ENCODE data around the gene DAD1. TPM values are rescaled to one million over a fixed set of nuclear protein-coding genes. Genes with fewer than 3 reads are reported as not detected.
A peak's percentile ranks its signal among the peaks of the same experiment; 100 is the strongest.
"Not testable (repeated sequence)": the region's sequence is repeated elsewhere in the genome, so short reads cannot be mapped to it uniquely, and the experiment has no call there.

DAD1 gene
- total RNA-seq, 2 donors from 2014 or later: 139 to 142 TPM

DNA sequence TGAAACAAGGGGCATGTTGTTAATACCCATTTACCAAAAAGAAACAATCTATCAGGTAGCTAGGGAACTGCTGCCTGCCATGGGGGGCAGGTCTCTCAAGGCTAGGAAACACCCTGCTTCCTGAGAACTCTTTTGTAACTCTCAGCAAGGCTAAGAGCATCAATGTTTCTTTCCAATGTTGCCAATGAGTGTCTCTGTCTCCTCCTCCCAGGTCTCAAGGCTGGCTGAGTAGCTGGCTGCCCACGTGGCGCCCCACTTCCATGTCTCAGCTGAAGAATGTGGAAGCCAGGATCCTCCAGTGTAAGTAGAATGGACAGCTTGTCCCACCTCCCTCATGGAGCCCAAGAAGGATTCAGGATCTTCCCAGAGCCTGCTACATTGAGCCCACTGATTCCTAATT is 12.4 kb upstream of the DAD1 start:
- ATAC-seq (no peak), DNase-seq (no peak)
- intact Hi-C loops (cut with DNase I, micrococcal nuclease): no loop called here

DNA sequence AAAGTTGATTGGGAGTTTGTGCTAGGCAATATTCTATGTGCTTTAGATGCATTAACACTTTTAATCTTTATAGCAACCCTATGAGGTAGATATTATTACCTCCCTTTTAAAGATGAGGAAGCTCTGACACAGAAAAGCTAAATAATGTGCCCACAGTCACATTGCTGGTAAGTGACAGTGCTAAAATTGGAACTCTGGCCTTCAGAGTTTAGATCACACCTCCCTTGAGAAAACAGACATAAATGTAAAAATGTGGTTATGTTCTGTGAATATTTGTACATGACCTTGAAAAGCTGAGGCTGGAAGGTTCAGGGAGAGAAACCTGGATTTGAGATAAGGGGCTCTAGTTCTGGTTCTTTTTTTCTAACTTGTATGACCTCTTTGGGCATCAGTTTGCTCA is 11.0 kb upstream of the DAD1 start:
- intact Hi-C loops (cut with DNase I, micrococcal nuclease): no loop called here
- no peak for ATAC-seq
- DNase-seq: no peak

DNA sequence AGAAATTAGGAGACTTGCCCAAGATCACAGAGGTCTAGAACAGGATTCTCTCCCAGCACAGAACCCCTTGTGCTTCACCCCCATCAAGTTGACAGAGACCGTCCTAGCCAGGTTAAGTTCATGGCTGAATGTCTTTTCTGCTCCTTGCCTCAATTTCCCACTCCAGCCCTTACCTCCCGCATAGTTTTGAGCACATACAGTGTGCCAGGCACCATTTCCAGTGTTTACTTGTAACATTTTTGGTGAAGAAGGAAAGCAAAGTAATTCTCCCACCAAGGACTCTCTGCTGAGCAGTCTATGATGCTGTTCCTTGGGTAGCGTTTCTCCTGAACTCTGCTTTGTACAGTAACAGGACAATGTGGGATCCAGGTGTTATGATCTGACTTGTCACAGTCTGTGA is 10.3 kb upstream of the DAD1 start:
- ATAC-seq (no peak), DNase-seq (no peak)
- intact Hi-C loops (cut with DNase I, micrococcal nuclease): no loop called here

DNA sequence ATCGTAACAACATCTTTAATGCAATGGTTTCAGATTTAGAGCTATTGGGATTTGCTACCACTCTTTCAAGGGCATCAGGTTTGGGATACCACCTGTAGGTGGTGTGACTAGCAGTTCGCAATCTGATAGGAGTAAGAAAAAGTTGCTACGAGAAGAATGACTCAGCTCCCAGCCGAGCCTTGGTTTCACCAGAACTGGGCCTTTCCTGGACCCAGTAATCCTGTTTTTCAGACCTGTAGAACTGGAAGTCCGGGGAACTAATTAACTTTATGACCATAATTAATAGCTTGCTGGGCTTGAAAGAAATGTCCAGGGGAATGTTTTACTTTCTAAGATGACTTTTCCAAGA is 9.8 kb upstream of the DAD1 start:
- intact Hi-C loops (cut with DNase I, micrococcal nuclease): no loop called here
- peak; percentile 22 to 44 for DNase-seq
- peak; percentile 63 for ATAC-seq

DNA sequence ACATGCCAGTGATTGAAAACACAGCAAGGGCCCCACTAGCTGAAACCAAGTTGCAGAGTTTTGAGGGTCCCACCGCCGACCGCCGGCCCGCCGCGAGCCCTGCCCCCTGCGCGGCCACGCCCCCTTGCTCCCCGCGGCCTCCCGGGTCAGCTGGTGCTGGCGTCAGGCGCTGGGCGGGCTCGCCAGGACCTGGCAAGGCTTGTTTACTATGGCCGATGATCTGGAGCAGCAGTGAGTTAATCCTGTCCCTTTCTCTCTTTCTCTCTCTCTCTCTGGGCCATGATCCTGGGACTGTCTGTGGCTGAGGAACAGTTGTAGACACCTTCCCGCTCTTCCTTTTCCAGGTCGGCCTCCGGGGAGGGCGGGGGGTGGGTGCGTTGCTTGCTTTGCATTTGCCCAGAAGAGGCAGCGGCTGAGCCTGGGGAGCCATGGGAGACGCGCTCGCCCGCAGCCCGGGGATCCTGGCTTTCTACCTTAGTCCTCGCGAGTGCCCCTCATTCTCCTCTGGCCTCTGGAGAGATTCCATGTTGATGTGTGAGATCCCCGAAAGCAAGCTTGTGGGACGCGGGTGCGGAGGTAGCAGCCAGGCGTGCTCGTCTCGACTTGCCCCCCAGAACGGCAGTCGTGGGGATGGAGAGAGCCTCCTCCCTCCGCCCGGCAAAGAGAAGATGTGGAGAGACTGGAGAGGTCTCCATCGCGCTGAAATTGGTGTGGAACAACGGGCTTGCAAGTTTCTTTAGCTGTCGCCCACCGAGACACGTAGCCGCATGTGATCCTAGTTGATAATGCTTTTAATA is 9.3 kb upstream of the DAD1 start, which contains the start of gene ABHD4:
Gene ABHD4 (plus strand): TSS at position 202 of the 797 bp plus-strand sequence. CDS start 7 bp downstream, at position 209.
- DNase-seq (peak; percentile 86 to 89), ATAC-seq (peak; percentile 94)
- intact Hi-C loops (cut with DNase I, micrococcal nuclease): no loop called here

DNA sequence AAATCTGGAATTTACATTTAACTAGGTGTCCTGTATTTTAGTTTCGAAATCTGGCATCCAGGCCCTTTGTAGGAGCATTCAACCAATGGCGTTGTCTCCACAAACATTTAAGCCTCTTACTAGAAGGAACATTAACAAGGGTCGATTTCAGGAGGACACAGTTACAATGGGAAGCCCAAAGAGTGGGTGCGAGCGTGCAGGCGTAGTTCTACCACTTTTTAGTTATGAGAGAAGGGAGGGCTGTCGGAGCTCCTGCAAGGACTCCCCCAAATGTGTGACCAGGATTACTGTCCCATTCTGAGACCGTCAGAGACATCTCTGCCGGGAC is 8.7 kb upstream of the DAD1 start:
- no peak for DNase-seq
- peak; percentile 6 for ATAC-seq
- intact Hi-C loops (cut with DNase I, micrococcal nuclease): no loop called here

DNA sequence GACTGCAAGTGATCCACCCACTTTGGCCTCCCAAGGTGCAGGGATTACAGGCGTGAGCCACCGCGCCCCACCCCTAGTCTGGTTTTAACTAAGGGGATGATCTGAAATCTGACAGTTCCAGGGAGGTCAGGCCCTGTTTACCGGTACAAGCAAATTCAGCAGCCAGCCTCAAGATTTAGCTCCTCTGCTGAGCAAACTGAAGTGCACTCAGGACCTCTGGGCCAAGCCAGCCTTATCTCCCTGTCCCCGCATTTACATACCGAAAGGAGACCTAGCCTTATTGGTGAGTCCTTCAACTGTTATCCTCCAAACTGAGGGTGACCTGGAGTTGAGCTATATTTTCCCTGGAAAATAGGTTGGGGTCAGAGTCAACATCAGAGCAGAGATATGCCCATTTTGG is 8.2 kb upstream of the DAD1 start:
- no peak for DNase-seq
- intact Hi-C loops (cut with DNase I, micrococcal nuclease): no loop called here
- ATAC-seq: no peak

DNA sequence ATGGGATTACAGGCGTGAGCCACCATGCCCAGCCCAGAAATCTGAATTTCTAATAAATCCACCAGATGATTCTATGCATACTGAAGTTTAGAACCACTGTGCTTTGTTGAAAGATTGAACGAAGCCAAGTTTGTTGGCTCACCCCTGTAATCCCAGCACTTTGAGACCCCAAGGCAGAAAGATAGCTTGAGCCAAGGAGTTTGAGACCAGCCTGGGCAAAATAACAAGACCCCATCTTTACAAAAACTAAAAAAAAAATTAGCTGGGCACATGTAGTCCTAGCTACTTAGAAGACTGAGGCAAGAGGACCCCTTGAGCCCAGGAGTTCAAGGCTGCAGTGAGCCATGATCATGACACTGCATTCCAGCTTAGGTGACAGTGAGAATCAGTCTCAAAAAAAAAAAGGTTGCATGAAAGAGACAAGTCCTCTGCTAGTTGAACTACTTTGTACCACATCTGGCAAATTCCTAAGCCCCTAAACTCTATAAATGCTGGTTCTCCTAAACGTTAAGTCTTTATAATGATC is 7.4 kb upstream of the DAD1 start:
- intact Hi-C loops (cut with DNase I, micrococcal nuclease): no loop called here
- ATAC-seq (no peak), DNase-seq (no peak)

DNA sequence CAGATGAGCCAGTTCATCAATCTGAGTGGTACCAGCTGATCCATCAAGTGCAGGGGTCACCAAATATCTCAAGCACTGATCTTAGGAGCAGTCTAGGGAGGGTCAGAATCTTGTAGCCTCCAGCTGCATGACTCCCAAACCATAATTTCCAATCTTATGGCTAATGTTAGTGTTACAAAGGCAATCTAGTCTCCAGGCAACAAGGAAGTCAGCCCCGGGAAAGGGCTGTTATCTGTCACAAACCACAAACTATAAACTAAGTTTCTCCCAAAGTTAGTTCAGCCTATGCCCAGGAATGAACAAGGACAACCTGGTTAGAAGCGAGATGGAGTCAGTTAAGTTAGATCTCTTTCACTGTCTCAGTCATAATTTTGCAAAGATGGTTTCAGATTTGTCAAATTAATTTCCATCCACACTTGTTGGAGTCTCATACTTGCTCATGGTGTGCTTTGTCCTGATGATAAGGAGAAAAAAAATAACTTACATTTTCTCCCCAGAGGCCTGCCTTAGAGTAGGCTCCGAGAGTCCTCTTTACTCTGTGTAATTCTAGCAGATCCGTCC is 5.2 kb upstream of the DAD1 start:
- intact Hi-C loops (cut with DNase I, micrococcal nuclease): no loop called here
- no peak for DNase-seq
- ATAC-seq: peak; percentile 11

DNA sequence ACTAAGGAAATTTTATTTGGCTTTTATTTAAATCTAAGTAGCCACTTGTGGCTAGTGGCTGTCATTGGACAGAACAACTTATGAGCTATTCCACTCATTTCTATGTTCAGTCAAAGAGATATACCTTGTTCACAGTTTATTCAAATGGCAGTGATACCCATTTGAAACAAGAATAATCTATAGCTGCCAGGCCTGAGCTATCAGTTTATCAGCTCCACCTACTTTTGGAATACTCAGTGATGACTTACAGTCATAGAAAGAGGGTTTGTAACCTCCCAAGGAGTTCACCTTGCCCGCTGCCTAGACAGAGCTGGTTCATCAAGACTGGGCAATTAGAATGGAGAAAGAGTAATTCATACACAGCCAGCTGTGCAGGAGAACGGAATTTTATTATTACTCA is 4.6 kb upstream of the DAD1 start:
- no peak for DNase-seq
- ATAC-seq: no peak
- intact Hi-C loops (cut with DNase I, micrococcal nuclease): no loop called here

DNA sequence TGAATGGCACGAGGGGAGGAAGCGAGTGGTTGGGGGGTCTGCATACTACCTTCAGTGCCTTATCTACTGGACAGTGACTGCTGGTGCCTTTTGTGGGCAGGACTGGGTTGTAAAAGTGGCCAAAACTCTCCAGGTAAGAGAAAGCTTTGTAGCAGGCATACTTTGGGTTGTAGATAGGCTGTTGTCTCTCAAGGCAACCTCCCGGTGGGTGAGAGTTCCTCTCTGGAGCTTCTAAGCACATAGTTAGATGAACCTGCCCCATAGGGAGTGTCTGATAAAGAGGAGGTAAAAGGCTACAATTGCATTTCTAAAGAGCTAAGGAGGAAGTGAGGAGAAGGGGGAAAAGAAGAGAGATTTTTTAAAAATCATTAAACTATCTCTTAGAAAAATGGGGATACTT is 4.2 kb upstream of the DAD1 start:
- peak; percentile 11 for ATAC-seq
- intact Hi-C loops (cut with DNase I, micrococcal nuclease): no loop called here
- DNase-seq: no peak

DNA sequence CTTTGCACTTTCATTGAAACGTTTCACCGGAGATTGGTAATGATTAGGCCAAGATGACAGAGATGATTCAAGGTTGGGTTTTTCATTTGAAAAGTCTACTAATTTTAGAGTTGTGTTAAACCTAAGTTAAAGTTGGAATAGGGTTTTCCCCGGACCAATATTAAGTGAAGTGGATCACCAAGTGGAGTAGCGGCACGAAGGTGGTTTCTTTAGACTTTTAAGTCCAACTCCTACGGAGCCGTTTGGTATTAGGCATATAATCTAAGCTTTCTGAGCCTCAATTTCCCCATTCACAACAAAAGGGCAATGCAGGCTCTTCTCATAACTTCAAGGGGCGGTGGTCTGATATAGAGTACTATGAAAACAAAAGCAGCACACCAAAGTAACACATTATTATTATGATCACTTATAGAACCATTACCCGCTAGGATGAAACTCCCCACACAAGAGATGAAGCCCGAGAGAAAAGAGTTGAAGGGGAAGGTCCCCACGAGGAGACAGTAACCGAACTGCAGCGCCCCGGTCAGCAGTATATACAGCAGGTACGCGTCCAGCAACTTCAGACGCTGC is 413 bp downstream of the DAD1 start:
- intact Hi-C loops (cut with DNase I, micrococcal nuclease): no loop called here
- ATAC-seq (no peak), DNase-seq (no peak)

DNA sequence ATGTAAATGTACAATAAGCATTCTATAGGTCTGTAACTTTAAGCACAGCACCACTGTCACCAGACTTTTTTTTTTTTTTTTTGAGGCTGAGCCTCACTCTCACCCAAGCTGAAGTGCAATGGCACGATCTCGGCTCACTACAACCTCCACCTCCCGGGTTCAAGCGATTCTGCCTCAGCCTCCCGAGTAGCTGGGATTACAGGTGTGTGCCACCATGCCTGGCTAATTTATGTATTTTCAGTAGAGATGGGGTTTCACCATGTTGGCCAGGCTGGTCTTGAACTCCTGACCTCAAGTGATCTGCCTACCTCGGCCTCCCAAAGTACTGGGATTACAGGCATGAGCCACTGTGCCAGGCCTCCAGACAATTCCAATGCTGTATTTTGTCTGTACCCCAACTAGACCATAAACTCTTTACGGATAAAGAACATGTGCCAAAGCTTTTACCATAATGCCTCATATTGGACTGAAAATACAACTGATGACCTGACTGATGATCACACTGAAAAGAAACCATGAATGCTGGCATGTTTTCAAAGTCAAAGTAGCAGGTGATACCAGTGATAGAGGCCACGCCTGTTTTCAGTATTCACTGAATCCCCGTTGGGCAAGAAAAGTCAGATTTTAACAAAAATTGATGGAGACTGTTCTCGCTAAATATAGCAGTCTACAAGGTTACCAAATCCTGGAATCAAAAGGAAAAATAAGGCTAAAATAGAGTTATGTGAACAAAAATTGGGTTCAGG is 1.2 kb downstream of the DAD1 start:
- DNase-seq; ATAC-seq; intact Hi-C loops (cut with DNase I, micrococcal nuclease): not testable (repeated sequence)

DNA sequence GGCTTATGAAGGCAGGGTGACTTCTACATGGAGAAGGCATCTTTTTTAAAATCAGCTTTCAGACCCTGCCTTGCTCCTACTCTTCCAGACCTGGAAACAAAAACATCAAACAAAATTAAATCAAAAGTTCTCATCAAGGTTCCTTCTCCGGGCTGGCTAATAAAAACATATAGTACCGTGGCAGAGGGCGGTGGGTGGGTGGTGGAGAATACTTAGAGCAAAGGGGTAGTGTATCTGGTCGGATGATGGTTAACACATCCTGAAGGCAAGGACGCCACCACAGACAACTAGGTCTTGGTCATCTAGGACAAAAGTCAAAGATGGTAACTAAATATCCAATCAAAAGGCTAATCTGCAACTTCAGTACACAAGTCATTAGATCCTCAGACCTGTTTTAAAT is 1.8 kb downstream of the DAD1 start:
- no peak for DNase-seq
- ATAC-seq: no peak
- intact Hi-C loops (cut with DNase I, micrococcal nuclease): no loop called here

DNA sequence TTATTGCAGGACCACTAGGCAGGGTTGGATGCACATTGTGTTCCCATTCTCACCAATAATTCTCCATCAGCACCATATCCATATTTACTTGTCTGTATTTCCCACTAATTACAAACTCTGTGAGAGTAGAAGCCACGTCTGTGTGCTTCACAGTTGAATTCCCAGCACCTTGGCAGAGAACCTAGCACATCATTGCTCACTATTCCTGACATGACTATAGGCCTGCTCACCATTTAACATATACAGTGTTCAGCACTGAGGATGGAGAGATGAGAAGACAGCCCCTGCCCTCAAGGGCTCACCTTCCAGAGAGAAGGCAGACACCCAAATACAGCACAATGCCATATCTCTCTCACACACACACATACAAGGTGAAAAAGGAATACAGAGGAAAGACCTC is 5.0 kb downstream of the DAD1 start:
- DNase-seq (no peak), ATAC-seq (no peak)
- intact Hi-C loops (cut with DNase I, micrococcal nuclease): no loop called here

DNA sequence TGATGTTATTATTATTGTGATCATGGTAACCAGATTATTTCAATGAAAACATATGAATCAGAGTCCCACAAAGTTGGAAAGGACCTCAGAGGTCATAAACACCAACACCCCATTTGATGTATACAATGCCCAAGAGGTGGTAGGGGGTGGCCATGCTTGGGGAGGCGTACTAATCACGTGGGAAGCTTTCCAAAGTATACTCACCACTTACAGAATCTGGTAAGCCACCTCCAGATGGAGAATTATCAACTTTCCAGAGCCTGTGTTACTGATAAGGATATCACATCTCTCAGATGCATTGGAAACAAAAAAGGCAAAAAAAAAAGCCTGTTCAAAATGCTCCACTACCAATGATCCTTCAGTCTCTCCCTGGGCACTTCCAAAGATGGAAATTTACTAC is 8.4 kb downstream of the DAD1 start:
- DNase-seq: no peak
- no peak for ATAC-seq
- intact Hi-C loops (cut with DNase I, micrococcal nuclease): no loop called here

DNA sequence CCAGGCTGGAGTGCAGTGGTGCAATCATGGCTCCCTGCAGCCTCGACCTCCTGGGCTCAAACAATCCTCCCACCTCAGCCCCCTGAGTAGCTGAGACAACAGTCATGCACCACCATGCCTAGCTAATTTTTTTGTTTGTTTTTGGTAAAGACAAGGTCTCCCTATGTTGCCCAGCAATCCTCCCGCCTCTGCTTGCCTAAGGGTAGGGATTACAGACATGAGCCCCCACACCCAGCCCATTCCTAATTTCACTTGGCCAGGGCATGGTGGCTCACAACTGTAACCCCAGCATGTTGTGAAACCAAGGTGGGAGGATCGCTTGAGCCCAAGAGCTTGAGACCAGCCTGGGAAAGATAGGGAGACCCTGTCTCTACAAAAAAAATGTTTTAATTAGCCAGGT is 9.1 kb downstream of the DAD1 start:
- ATAC-seq (no peak), DNase-seq (no peak)
- intact Hi-C loops (cut with DNase I, micrococcal nuclease): loop anchor here in 1 of 2 donors (10.0 kb wide), 1 partner anchor 75 kb away; no protein-coding TSS in a partner anchor

DNA sequence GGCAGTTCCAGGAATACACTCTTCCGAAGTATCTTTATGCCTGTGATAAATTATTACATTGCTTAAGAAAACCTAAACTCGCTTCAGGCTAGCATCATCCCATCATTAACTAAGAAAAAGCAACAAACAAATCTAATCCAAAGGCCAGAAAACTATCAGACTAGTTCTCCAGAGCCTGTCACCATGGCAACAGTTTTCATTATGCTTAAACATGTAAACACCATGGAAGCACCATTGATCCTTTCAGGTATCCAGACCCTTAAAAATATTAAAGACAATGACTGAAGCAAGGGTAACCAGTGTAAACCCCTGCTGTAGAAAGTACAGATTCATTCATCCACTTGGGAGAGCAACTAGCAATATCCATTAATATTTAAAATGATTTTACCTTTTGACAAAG is 9.8 kb downstream of the DAD1 start:
- ATAC-seq: no peak
- DNase-seq: no peak
- intact Hi-C loops (cut with DNase I, micrococcal nuclease): loop anchor here in 1 of 2 donors (10.0 kb wide), 1 partner anchor 76 kb away; no protein-coding TSS in a partner anchor

DNA sequence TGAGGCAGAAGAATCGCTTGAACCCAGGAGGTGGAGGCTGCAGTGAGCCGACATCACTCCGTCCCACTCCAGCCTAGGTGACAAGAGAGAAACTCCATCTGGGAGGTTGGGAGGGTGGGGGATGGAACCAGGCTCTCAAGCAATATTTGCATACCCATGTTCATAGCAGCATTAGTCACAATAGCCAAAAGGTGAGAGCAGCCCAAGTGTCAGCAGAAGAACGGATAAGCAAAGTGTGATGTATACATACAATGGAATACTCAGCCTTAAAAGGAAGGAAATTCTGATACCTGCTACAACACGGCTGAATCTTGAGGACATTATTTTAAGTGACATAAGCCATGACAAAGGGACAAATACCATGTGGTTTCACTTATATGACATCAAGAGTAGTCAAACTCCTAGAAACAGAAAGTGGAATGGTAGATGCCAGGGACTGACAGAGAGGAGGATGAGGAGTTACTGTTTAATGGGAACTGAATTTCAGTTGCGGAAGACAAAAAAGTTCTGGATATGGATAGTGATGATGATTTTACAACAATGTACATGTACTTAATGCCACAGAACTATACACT is 11.6 kb downstream of the DAD1 start:
- ATAC-seq (no peak), DNase-seq (no peak)
- intact Hi-C loops (cut with DNase I, micrococcal nuclease): loop anchor here in 1 of 2 donors (10.0 kb wide), 1 partner anchor 77 kb away; no protein-coding TSS in a partner anchor

Measured in left colon (tissue), 2 donors.